ENCODE measurements around the gene ZNF277.

GRCh38 chr7:112160771-112161150 lies 45.7 kb upstream of the ZNF277 start:
- no peak for TF ChIP-seq POLR2A (IDR thresholded peaks at IDR 0.05)
- TF ChIP-seq, protein P1, sequence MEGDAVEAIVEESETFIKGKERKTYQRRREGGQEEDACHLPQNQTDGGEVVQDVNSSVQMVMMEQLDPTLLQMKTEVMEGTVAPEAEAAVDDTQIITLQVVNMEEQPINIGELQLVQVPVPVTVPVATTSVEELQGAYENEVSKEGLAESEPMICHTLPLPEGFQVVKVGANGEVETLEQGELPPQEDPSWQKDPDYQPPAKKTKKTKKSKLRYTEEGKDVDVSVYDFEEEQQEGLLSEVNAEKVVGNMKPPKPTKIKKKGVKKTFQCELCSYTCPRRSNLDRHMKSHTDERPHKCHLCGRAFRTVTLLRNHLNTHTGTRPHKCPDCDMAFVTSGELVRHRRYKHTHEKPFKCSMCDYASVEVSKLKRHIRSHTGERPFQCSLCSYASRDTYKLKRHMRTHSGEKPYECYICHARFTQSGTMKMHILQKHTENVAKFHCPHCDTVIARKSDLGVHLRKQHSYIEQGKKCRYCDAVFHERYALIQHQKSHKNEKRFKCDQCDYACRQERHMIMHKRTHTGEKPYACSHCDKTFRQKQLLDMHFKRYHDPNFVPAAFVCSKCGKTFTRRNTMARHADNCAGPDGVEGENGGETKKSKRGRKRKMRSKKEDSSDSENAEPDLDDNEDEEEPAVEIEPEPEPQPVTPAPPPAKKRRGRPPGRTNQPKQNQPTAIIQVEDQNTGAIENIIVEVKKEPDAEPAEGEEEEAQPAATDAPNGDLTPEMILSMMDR (IDR thresholded peaks at IDR 0.05): no peak
- TF ChIP-seq POLR2AphosphoS5 (IDR thresholded peaks at IDR 0.05): no peak
